Glomerular endothelial cell (primary cell): ENCODE measurements around the gene SMOC2. TPM values are rescaled to one million over a fixed set of nuclear protein-coding genes. Genes with fewer than 3 reads are reported as not detected.
"Not testable (repeated sequence)": the region's sequence is repeated elsewhere in the genome, so short reads cannot be mapped to it uniquely, and the experiment has no call there.

Source experiments
- DNase-seq: peaks from one replicate; pipeline ENCODE4 v3.0.0-alpha.2; 2011; ENCODE audit warnings: low read depth, low spot score; ENCODE audit errors: extremely low read depth
- total RNA-seq: library from RNA; depleted of rRNA; stranded (reverse); fragments of >200 nt; gene quantifications from 2 replicates; pipeline ENCODE4 v1.2.3, GENCODE V29; 2015

SMOC2 gene
- total RNA-seq, 1 donor from 2014 or later: not detected

DNA sequence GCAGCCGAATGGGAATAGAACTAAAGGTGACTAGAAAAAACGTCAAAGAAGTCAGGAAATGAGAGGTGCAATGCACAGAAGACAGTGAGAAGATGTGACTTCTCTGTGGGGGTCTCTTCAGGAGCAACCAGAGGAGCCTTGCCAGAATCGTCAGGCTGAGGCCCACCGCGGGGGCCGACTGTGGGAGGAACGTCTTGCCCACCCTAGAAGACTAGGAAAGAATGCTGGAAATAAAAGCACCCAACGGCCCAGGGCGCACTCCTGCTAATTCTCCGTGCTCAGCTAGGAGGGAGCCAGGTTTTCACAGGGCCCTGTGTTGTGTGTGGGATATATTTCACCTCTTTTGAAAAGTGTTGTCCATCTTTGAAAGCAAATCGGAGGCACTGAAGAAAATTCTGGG, 129.2 kb downstream of the SMOC2 start:
- DNase-seq: no peak

DNA sequence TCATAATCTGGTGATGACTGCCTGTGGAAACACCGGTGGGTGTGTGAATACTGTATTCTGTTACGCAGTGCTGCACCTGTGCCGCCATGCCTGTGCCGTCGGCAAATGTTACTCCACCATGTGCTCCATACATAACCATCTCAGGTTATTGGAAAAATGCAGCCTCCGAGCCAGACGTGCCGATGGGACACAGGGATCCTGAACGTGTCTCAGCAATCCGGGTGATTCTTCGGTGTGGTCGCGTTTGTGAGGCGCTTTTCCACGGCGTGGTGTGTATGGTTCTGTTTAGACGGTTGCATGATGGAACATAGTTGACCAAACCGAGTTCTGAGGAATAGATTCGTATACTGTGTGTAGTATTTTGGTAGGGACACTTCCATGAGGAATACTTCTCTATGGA, 130.3 kb downstream of the SMOC2 start:
- no peak for DNase-seq

DNA sequence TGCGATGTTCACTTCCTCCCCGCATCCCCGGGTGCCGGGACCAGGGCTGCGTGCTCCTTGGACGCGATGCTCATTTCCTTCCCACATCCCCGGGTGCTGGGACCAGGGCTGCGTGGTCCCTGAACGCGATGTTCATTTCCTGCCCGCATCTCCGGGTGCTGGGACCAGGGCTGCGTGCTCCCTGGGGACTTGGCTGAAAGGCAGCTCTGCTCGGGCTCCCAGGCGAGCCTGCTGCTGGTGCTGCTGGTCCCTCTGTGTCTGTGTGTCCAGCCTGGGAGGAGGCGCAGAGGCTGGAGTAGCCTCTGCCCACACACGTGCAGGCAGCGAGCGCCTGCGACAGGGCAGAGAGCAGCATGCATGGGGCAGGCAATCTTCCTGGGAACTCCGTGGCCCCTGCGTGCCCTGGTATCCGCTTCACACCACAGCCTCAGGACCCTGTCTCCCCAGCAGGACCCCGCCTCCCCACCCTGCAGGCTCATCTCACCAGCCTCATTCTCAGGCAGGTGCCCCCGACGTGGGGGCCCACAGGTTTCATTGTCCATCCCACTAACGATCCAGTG, 132.4 kb downstream of the SMOC2 start:
- not testable (repeated sequence) for DNase-seq

DNA sequence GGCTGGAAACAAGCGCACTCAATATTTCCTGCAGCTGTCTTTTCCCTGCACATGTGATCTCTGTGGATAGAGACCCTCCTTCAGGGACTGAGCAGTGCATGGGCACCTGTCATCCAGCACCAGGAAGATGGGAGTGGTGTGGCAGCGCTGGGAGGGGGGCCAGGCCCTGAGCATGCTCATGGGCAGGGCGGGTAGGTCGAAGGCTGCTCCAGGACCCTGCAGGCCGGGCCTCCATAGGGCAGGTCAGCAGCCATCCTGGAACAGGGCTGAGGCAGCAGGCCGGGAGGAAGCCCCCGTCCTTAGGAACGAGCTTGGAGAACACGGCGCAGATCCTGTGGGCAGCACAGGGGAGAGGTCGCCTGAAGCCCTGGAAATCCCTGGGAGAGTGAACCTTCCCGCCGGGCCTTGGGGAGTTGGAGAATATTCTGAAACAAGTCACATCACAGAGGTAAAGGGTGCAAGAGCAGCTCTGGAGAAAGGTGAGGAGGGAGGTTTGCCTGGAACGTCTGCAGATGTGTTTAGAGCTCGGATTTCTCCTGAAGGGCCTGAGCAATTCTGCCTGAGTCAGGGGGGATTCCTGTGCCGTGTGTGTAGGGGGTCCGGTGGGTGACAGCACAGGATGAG, 133.2 kb downstream of the SMOC2 start:
- no peak for DNase-seq

DNA sequence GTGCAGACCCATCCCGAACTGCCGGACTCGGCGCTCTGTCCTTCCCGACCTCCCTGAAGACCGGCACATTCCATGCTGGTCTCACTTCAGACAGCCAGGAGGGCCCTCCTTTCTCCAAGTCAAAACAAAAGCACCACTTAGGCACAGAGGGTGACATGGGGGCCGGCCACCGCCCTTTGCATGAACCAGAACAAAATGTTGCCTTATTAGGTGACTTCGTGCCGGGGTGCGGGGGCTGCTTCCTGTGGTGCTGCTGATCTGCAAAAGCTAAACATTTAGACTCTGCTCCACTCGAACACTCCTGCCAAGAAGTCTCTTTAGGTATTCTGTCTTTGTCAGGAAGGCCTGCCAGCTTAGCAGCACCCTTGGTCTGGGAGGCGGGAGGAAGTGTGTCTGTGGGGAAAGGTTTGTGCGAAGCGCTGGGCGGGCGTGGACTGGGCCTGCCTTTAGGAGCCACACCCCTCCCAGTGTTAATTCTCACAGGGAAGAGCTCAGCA, 133.8 kb downstream of the SMOC2 start:
- DNase-seq: no peak

GRCh38 chr6:168575346-168576098, 134.5 kb downstream of the SMOC2 start:
- no peak for DNase-seq

DNA sequence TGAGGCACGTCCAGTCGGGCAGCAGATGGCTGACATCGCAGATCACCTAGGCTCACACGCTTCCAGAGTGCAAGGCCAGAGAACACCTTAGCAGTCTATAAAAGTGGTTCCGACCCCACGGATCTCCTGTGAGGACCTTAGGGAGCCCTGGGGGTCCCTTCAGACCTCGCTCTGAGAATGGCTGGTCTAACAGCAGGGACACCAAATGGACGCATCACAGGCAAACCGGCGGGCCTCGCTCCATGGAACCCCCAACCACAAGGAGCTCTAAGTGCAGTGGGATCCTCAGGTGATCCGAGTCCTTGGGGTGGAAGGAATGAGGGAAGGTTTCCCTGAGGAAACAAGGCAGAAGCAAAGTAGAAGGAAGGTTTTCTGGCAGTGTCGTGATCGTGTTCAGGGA, 135.4 kb downstream of the SMOC2 start:
- DNase-seq: no peak

- no peak for DNase-seq
Measured at GRCh38 chr6:168577496-168577895, 136.5 kb downstream of the SMOC2 start.

- DNase-seq: no peak
Measured at GRCh38 chr6:168578036-168578435, 137.1 kb downstream of the SMOC2 start.

- no peak for DNase-seq
Measured at GRCh38 chr6:168581236-168581635, 140.3 kb downstream of the SMOC2 start.

DNA sequence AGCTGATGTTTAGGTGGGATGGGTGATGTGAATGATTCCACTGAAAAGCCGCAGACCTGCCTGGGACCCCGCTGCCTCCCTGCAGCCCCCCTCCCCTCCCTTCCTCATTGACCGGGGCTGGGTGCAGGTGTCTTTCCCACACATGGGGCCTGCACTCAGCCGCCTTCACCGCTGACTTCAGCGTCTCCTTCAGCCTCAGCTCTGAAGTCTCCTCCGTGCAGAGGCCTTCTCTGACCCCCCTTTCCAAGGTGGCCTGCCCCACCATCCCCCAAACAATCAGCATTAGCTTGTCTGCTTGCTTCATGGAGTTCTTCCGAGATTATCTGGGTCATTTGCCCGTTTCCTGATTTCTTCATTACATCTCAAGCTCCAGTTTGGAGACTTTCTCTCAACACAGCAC, 140.7 kb downstream of the SMOC2 start:
- no peak for DNase-seq

DNA sequence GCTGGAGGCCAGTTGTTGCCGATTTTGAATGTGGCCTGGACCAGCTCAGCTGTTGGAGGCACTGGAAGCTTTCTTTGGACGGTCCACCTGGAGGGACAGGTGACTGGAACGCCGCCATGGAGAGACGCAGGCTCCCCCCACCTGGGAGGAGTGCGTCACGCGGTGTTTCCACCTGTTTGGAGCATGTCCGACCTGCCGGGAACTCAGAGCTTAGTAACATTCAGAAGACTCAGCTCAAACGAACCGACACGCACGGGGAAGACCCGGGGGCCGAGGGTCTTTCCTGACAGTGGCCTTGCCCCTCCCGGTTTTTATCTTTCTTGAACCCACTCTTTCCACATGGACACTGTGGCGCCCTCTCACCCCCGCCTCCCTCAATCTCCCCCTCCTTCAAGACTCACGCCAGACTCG, 141.6 kb downstream of the SMOC2 start:
- no peak for DNase-seq

DNA sequence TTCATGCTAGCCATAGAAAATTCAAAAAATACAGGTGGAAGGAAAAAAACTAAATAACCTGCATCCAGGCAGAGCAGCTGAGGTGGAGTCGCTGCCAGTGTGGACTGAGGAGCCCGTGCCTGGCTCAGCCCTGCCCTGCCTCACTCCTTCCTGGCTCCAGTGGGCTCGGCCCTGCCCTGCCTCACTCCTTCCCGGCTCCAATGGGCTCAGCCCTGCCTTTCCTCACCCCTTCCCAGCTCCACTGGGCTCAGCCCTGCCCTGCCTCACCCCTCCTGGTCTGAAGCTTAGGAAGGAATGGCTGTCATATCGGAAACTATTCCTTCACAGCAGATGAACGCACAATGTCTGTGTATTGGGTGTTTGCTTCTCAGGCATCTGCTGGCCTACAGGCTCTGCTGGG, 142.1 kb downstream of the SMOC2 start:
- DNase-seq: no peak

DNA sequence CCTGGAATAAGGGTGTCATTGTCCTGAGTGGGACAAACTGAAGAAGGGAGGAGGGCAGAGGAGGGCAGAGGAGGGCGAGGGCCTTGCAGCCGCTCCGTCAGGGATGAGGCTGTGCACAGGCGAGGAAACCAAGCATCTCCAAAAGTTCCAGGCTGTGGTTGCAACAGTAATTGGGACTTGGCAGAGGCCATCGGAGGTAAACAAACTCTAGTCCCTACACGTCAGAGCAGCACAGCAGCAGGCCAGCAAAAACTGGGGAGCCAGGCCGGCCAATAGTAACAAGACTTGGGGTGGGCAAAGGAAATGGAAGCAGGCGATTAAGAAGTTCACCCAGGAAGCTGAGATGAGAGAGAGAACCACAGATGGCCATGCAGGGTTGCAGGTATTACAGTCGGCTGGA, 142.8 kb downstream of the SMOC2 start:
- no peak for DNase-seq

GRCh38 chr6:168584249-168584648, 143.3 kb downstream of the SMOC2 start:
- no peak for DNase-seq

GRCh38 chr6:168584671-168585070, 143.7 kb downstream of the SMOC2 start:
- DNase-seq: no peak

GRCh38 chr6:168585441-168585840, 144.5 kb downstream of the SMOC2 start:
- DNase-seq: no peak

DNA sequence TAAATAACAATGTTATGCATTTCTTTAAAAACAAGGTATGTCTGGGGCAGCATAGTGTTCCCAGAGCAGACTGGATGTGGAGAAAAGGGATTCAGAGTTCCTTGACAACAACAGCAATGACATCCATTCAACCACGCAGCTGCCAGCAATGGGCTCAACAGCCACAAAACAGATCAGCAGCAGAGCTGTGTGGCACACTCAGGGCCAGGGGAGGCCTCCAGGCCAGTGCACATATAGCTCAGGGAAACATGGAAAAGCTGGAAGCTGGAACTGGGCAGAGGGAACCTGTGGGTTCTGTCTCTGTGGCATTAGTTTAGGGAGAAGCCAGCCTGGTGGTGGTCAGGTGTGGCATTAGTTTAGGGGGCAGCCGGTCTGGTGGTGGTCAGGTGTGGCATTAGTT, 148.3 kb downstream of the SMOC2 start:
- DNase-seq: no peak

DNA sequence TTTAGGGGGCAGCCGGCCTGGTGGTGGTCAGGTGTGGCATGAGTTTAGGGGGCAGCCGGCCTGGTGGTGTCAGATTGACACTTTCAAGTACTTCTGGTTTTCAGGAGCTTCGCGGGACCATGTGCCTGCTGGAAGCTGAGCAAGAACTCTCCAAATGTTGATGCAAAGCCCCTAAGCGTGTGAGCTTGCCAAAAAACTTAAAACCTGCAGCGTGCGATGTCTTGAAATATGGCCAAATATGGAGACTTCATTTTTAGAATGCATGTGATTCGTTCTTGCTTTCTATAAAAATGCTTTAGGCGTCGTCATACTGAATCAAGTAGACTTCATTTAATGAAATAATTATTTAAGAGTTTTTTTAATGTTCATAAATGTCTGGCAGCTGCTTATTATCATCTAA, 149.4 kb downstream of the SMOC2 start:
- DNase-seq: no peak

- DNase-seq: no peak
Measured at GRCh38 chr6:168596344-168596743, 155.4 kb downstream of the SMOC2 start.

DNA sequence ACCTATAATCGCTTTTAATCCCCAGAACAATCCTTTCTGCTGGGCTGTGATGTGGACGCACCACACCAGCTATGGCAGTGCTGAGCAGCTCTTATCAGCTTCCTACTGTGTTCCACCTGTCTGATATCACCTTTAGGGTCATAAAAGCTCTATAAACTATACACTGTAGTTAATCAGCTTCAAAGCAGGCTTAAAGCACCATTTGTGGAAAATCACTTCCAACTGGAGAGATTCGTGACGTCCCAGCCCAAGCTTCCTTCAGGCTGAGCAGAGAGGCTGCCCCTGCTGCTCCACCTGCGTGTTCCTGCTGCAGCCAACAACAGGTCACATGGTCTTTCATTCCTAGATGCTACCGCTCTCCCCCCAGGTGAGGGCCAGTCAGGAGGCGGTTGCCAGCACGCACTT, 156.5 kb downstream of the SMOC2 start:
- DNase-seq: no peak
